ENCODE measurements around the gene PON1. TPM values are rescaled to one million over a fixed set of nuclear protein-coding genes. Genes with fewer than 3 reads are reported as not detected.
A peak's percentile ranks its signal among the peaks of the same experiment; 100 is the strongest.

The PON1 gene
- total and polyA plus RNA-seq, 5 experiments from 2014 or later, result not detected

DNA sequence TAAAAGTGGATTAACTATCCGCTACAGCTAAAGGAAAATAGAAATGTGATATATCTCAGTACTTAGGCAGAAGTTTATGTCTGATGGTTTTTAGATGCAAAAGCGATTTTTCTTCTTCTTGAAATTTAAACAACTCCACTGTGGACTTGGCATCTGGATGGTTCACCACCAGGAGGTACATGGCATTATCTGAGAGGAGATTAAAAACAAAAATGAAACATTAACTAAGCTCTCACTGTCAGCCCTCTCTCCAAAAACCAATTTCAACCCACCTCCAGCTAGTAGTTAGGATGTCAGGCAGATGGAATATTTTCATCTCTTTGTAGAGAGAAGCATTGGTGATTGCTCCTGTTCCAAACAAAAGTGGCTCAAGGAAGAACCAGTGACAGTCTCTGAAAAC, 12.9 kb downstream of the PON1 start:
- Mint-ChIP-seq H3K36me3 (no peaks in the 10 kb centered on the region), H3K4me1 (no peaks in the 10 kb centered on the region), H3K9me3 (peaks cover 0 to 2% (median 0%) of the 10 kb centered on the region in 9 donors), H3K27ac (no peak overlapping the region), H3K4me3 (no peak overlapping the region), H3K27me3 (peaks cover 1 to 27% (median 12%) of the 10 kb centered on the region in 5 donors)
- POLR2A ChIA-PET, result no interaction called here
- ATAC-seq (no peak), DNase-seq (no peak)

DNA sequence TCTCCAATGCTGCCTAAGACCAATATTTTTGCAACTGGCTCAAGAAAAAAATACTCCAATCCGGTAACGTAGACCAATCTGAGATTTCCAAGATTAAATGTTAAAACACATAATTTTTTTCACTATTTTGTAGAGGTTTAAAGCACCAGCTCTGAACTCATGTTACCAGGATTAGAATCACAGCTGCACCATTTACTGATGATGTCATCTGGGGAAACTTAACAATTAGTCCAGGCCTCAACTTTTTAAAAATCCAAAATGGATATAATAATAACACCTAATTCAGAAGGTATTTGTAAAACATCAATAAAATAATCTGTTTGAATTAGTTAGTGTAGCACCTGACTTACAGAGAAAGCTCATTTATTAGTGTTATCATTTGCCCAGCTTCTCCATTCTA, 14.4 kb downstream of the PON1 start:
- ATAC-seq (no peak), DNase-seq (no peak)
- H3K27ac Mint-ChIP-seq, result no peak overlapping the region
- peaks cover 0 to 2% (median 0%) of the 10 kb centered on the region in 9 donors for H3K9me3 Mint-ChIP-seq
- H3K36me3 Mint-ChIP-seq, result no peaks in the 10 kb centered on the region
- H3K27me3 Mint-ChIP-seq, result peaks cover 1 to 39% (median 19%) of the 10 kb centered on the region in 5 donors
- POLR2A ChIA-PET, result no interaction called here
- H3K4me1 Mint-ChIP-seq, result peaks cover 0 to 2% (median 0%) of the 10 kb centered on the region in 4 donors
- no peak overlapping the region for H3K4me3 Mint-ChIP-seq

DNA sequence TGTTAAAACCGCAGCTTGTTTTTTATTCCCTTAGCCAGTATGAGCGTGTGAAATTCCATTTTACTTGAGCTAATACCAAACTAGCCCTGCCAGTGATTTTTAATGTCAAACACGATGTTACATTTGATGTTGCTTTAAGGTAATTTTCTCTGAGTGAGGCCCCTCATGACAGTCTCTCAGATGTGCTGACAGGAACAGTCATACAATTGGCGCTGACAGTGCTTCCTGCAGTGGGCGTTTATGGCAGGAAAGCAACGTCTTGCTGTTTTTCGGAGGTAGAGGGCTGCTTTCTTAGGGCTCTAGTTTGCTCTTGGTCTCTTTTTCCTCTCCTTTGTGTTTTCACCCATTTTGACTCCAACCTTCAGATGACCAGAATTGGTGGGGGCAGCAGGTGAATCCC, 19.3 kb downstream of the PON1 start:
- POLR2A ChIA-PET, result no interaction called here
- Mint-ChIP-seq H3K9me3 (no peaks in the 10 kb centered on the region), H3K4me3 (no peak overlapping the region), H3K27me3 (peaks cover under 1 to 15% (median 11%) of the 10 kb centered on the region in 5 donors), H3K4me1 (peaks cover 0 to 2% (median 0%) of the 10 kb centered on the region in 4 donors), H3K36me3 (no peaks in the 10 kb centered on the region), H3K27ac (no peak overlapping the region)
- DNase-seq (no peak), ATAC-seq (no peak)

DNA sequence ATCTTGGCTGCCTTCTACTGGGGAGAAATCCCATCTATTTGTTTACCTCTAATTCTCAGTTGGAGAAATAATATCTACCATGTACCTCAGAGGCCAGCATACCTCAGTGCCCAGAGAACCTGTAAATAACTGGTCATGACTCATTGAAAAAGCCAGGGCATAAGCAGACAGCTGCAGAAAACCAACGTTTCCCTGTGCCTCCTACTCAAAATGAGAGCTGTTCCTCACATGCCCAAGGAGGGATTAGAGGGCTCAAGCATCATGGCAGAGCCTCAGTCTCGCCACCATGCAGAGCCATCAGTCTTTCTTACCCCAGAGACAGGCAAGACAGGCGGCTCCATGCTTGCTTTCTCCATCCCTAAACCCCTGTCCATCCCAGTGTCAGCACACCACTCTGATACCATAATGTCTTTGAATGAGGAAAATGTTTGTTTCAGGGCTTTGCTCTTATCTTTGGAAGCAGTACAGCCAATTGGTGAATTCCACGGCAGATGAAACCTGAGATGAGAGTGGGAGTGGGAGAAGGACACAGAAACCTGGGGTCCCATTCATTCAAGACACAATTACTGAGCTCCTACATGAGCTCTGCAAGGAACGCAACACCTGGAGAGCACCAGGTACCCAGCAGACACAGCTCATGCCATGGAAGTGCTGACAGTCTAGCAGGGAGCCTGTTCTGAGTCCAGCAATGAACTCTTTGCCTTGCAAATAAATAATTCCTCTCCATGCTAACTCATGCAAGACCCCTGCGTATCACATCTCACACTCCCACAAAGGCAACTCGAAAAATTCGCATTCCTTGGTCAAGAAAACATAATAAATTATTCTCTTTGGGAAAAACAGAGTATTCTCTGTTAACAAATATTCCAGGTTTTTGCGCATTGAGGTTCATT, 21.1 kb downstream of the PON1 start:
- ATAC-seq, result no peak
- no peak for DNase-seq
- no peaks in the 10 kb centered on the region for H3K9me3 Mint-ChIP-seq
- no peaks in the 10 kb centered on the region for H3K36me3 Mint-ChIP-seq
- H3K4me3 Mint-ChIP-seq, result no peak overlapping the region
- POLR2A ChIA-PET, result no interaction called here
- peaks cover 4 to 20% (median 14%) of the 10 kb centered on the region in 5 donors for H3K27me3 Mint-ChIP-seq
- peaks cover 0 to 2% (median 0%) of the 10 kb centered on the region in 4 donors for H3K4me1 Mint-ChIP-seq
- H3K27ac Mint-ChIP-seq, result no peak overlapping the region

DNA sequence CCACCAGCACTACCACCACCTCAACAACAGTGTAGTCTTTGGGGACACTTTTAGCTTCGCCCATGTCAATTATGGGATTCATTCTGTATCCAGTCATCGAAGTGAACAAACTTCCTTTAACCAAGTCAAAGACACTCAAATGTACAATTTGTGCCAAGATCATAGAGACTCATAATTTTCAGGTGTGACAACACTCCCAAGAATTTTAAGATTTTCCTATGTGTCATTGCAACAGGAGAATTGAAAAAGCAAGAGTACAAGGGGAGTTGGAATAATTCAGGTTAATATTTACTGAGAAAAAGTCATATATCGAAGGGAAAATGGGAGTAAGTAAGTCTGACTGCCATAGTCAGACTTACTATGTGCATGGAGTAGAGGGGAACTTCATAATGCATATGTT, 26.2 kb downstream of the PON1 start:
- no peak overlapping the region for H3K4me3 Mint-ChIP-seq
- no peaks in the 10 kb centered on the region for H3K36me3 Mint-ChIP-seq
- DNase-seq (no peak), ATAC-seq (no peak)
- no peak overlapping the region for H3K27ac Mint-ChIP-seq
- H3K9me3 Mint-ChIP-seq, result no peaks in the 10 kb centered on the region
- H3K27me3 Mint-ChIP-seq, result peaks cover 6 to 15% (median 11%) of the 10 kb centered on the region in 5 donors
- H3K4me1 Mint-ChIP-seq, result no peaks in the 10 kb centered on the region
- POLR2A ChIA-PET, result no interaction called here

DNA sequence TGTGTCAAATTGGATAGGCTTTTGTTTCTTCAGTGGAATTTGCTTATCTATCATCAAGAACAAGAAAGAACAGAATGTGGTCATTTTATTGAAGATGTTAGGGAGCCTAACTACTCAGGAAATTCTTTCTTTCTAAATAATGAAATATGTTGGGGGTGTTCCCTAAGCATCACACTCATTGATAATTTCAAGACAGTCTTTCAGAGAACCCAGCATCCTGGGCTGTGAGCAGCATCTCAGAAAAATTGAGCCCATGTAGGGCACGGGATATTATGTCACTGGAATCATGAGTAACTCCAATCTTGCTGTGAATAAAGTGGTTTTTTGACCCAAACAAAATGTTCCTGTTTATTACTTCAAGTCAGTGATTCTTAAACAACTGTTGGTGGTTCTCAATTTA, 27.3 kb downstream of the PON1 start:
- Mint-ChIP-seq H3K4me3 (no peak overlapping the region), H3K4me1 (no peaks in the 10 kb centered on the region), H3K36me3 (no peaks in the 10 kb centered on the region), H3K9me3 (no peaks in the 10 kb centered on the region), H3K27ac (no peak overlapping the region), H3K27me3 (peaks cover 6 to 15% (median 11%) of the 10 kb centered on the region in 5 donors)
- DNase-seq (no peak), ATAC-seq (no peak)
- POLR2A ChIA-PET, result no interaction called here

DNA sequence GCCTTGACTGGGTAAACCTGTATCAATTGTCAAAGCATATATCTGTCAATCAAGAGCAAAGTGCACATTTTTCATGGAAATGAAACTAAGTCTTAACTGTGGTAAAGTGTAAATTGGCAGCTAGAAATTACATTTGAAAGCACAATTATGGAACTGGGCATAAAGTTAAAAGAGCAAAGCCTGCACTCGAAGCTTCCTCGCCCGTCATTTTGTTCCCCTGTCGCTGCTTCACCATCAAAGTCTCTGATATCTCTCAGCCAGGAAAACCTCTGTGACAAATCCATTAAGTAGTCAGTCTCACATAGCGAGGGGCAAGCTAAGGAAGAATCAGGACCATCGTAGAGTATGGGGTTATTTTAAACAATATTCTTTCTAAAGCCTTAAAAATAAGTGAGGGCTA, 27.9 kb downstream of the PON1 start:
- Mint-ChIP-seq H3K4me1 (no peaks in the 10 kb centered on the region), H3K4me3 (no peak overlapping the region), H3K27me3 (peaks cover 5 to 15% (median 11%) of the 10 kb centered on the region in 5 donors), H3K27ac (no peak overlapping the region), H3K9me3 (no peaks in the 10 kb centered on the region), H3K36me3 (no peaks in the 10 kb centered on the region)
- POLR2A ChIA-PET, result no interaction called here
- ATAC-seq (no peak), DNase-seq (no peak)

DNA sequence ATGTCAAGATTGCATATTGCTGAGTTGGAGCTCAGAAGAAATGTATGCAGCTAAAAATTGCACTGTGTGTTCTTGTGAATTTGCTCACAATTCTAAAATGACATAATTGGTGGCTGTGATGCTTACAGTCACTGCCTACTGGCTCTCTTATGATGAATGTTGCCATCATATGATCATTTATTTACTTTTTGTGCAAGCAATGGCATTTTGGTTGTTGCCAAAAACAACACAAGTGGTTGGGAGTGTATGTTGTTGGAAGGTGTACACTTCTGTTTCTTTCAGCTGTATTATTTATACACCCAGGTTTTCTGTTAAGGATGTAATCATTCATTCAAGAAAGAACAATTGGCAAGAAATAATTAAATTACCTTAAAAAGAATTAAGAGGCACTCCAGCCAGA, 28.9 kb downstream of the PON1 start:
- ATAC-seq, result no peak
- Mint-ChIP-seq H3K9me3 (no peaks in the 10 kb centered on the region), H3K4me3 (no peak overlapping the region), H3K27me3 (peaks cover 6 to 16% (median 9%) of the 10 kb centered on the region in 5 donors), H3K27ac (no peak overlapping the region), H3K36me3 (no peaks in the 10 kb centered on the region), H3K4me1 (peaks cover 0 to 3% (median 0%) of the 10 kb centered on the region in 4 donors)
- POLR2A ChIA-PET, result no interaction called here
- no peak for DNase-seq

DNA sequence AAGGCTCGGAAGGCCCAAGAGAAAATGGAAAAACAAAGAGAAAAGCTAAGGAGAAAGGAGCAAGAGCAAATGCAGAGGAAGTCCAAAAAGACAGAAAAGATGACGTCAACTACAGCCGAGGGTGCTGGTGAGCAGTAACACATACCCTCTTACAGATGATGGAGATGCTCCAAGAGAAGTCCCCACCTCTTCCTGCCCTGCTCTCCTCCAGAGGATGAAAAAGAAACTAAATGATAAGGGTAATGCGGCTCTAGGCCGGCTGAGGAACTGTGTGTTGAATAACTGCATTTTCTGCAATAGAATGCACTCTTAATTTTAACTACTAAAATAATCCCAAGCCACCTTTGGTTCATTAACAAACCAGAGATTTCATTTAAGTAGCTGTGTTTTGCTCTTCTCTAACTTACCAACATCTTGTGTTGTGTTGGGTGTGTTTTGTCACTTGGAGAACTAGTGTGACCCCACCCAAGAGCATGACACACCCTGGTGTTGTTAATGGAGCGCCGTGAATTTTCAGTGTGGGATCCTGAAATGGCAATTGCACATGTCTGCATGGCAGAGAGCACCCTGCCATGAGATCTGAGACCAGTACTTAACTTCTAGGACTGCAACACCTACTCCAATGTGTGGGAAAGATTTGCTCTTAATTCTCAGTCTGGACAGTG, 34.0 kb downstream of the PON1 start:
- H3K4me3 Mint-ChIP-seq, result no peak overlapping the region
- peaks cover 2 to 29% (median 15%) of the 10 kb centered on the region in 5 donors for H3K27me3 Mint-ChIP-seq
- peaks cover 0 to 4% (median 0%) of the 10 kb centered on the region in 4 donors for H3K4me1 Mint-ChIP-seq
- peak overlapping the region in 1 of 10 donors; percentile 9 for H3K27ac Mint-ChIP-seq
- no peaks in the 10 kb centered on the region for H3K9me3 Mint-ChIP-seq
- no peaks in the 10 kb centered on the region for H3K36me3 Mint-ChIP-seq
- DNase-seq (no peak), ATAC-seq (no peak)
- POLR2A ChIA-PET, result no interaction called here

DNA sequence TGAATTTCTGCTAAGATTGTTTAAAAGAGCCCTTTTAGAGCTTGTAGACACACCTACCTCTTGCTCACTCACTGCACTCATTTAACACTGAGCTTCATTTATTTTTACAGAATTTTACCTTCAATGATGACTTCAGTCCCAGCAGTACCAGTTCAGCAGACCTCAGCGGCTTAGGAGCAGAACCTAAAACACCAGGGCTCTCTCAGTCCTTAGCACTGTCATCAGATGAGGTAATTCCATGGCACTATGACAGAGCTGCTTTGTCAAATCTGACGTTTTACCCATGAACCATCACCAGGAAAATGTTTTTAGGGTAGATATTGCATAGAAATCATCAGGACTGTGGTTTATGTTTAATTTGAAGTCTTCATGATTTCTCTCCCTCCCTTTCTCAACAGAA, 38.2 kb downstream of the PON1 start:
- POLR2A ChIA-PET, result no interaction called here
- Mint-ChIP-seq H3K9me3 (no peaks in the 10 kb centered on the region), H3K4me3 (no peak overlapping the region), H3K27ac (no peak overlapping the region), H3K27me3 (peaks cover 0 to 29% (median 12%) of the 10 kb centered on the region in 5 donors), H3K36me3 (no peaks in the 10 kb centered on the region), H3K4me1 (peaks cover 0 to 4% (median 0%) of the 10 kb centered on the region in 4 donors)
- DNase-seq, result no peak
- no peak for ATAC-seq

DNA sequence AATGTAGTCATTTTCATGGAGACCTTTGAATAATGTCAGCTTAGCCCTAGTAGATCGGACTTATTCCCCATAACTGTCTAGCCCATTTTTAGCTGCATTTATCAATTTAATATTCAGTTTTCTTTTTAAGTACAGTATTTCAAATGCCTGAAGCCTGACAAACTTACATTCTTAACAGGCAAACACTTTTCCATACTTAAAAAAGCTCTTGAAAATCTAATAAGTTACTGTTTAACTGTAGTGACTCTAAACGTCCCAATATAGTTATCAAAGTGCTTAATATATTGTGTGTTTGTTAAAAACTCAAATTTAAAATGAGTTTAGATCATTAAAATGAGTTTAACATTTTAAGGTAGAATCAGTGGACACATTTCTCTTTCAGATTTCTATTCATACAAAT, 44.9 kb downstream of the PON1 start:
- ATAC-seq (no peak), DNase-seq (no peak)
- Mint-ChIP-seq H3K4me1 (no peaks in the 10 kb centered on the region), H3K27ac (no peak overlapping the region), H3K9me3 (no peaks in the 10 kb centered on the region), H3K36me3 (no peaks in the 10 kb centered on the region), H3K27me3 (peaks cover 0 to 8% (median 4%) of the 10 kb centered on the region in 5 donors), H3K4me3 (no peak overlapping the region)
- POLR2A ChIA-PET, result no interaction called here

DNA sequence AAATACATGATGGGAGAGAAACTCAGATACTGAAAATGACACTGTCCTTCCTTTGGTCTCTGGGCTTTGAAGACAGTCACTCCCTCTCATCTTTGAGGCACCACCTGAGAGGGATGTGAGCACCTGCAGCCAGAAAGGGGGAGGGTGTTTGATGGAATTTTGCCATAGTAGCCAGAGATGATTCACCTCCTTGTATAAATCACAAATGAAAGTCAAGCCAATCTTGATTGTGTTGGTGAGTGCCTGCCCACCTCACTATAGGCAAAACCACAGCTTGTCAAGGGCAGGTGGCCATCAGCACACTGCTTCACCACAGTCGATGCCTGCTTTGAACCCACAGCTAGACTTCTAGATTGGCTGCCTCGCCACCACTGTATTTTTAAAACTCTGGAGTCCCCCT, 48.2 kb downstream of the PON1 start:
- ATAC-seq, result no peak
- H3K36me3 Mint-ChIP-seq, result no peaks in the 10 kb centered on the region
- no peaks in the 10 kb centered on the region for H3K9me3 Mint-ChIP-seq
- H3K27me3 Mint-ChIP-seq, result peaks cover 2 to 23% (median 3%) of the 10 kb centered on the region in 5 donors
- H3K4me1 Mint-ChIP-seq, result no peaks in the 10 kb centered on the region
- no peak for DNase-seq
- no peak overlapping the region for H3K4me3 Mint-ChIP-seq
- H3K27ac Mint-ChIP-seq, result no peak overlapping the region
- POLR2A ChIA-PET, result no interaction called here

DNA sequence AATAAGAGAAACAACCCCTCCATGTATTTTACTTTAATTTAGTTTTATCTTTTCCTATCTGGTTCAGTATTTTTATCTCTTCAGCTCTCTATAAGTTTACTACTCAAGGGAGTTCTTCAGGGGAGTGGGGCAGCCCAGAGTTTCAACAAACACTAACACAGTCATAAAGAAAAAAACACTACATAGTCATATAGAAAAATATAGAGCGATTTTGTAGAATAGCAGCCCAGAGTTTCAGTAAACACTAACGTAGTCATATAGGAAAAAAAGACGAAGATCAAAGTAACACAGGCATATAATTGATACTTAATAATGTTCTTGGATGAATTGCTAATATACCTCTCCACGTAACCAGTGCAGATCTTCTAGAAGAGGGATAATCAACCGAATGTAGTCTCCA, 54.7 kb downstream of the PON1 start:
- H3K4me3 Mint-ChIP-seq, result no peak overlapping the region
- DNase-seq (no peak), ATAC-seq (no peak)
- H3K9me3 Mint-ChIP-seq, result no peaks in the 10 kb centered on the region
- peaks cover 0 to 23% (median 6%) of the 10 kb centered on the region in 5 donors for H3K27me3 Mint-ChIP-seq
- H3K36me3 Mint-ChIP-seq, result no peaks in the 10 kb centered on the region
- no peak overlapping the region for H3K27ac Mint-ChIP-seq
- H3K4me1 Mint-ChIP-seq, result no peaks in the 10 kb centered on the region
- POLR2A ChIA-PET, result no interaction called here
